ENCODE data around the gene KLK7. TPM values are rescaled to one million over a fixed set of nuclear protein-coding genes. Genes with fewer than 3 reads are reported as not detected.

KLK7 gene
- total RNA-seq, 2 experiments from 2014 or later = not detected

GRCh38 chr19:51027873-51028272 is 44.2 kb upstream of the KLK7 start:
- ChIA-PET CTCF (interaction anchor here (1.3 kb wide), 1 partner anchor 11 kb away, joined by 3 read pairs; no protein-coding TSS in a partner anchor), POLR2A (no interaction called here)
- H3K4me1 Mint-ChIP-seq (ENCODE audit: low read depth) = no peaks in the 10 kb centered on the region
- H3K27me3 Mint-ChIP-seq = peaks cover 32% of the 10 kb centered on the region
- no peak overlapping the region for H3K4me3 Mint-ChIP-seq
- no peaks in the 10 kb centered on the region for H3K36me3 Mint-ChIP-seq (ENCODE audit: low read depth)
- H3K27ac Mint-ChIP-seq = no peak overlapping the region
- no peaks in the 10 kb centered on the region for H3K9me3 Mint-ChIP-seq
- ATAC-seq = no peak
- TF ChIP-seq, protein P1, sequence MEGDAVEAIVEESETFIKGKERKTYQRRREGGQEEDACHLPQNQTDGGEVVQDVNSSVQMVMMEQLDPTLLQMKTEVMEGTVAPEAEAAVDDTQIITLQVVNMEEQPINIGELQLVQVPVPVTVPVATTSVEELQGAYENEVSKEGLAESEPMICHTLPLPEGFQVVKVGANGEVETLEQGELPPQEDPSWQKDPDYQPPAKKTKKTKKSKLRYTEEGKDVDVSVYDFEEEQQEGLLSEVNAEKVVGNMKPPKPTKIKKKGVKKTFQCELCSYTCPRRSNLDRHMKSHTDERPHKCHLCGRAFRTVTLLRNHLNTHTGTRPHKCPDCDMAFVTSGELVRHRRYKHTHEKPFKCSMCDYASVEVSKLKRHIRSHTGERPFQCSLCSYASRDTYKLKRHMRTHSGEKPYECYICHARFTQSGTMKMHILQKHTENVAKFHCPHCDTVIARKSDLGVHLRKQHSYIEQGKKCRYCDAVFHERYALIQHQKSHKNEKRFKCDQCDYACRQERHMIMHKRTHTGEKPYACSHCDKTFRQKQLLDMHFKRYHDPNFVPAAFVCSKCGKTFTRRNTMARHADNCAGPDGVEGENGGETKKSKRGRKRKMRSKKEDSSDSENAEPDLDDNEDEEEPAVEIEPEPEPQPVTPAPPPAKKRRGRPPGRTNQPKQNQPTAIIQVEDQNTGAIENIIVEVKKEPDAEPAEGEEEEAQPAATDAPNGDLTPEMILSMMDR (IDR thresholded peaks at IDR 0.05) = no peak
- intact Hi-C loops (cut with micrococcal nuclease) = no loop called here
- DNase-seq = no peak

GRCh38 chr19:51027126-51027806 is 43.5 kb upstream of the KLK7 start:
- Mint-ChIP-seq H3K36me3 (ENCODE audit: low read depth) (no peaks in the 10 kb centered on the region), H3K4me1 (ENCODE audit: low read depth) (no peaks in the 10 kb centered on the region), H3K9me3 (no peaks in the 10 kb centered on the region), H3K27ac (no peak overlapping the region), H3K4me3 (no peak overlapping the region), H3K27me3 (peaks cover 37% of the 10 kb centered on the region)
- ATAC-seq (no peak), DNase-seq (no peak)
- intact Hi-C loops (cut with micrococcal nuclease) = no loop called here
- ChIA-PET CTCF (interaction anchor here (1.3 kb wide), 1 partner anchor 11 kb away, joined by 3 read pairs; no protein-coding TSS in a partner anchor), POLR2A (no interaction called here)
- TF ChIP-seq, protein P1 (IDR thresholded peaks at IDR 0.05) = no peak

DNA sequence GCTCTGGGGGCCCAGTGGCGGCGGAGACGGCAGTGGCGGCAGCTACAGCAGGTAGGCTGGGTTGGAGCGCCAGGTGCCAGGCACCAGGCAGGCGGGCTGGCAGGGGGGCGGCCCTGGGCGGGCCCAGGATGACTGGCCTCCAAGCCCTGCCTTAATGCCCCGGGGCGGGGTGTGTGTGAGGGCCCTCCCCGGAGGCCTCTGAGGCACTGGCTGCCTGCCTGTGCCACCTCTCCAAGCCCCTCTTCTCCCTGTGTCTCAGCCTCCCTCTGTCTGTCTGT is 42.8 kb upstream of the KLK7 start, which contains the start of gene KLK11:
Gene KLK11, minus strand, starts transcription at position 63 of the 278 bp plus-strand sequence. CDS start 985 bp downstream, outside the sequence.
- TF ChIP-seq, protein P1 (IDR thresholded peaks at IDR 0.05) = no peak
- CTCF ChIA-PET = no interaction called here
- Mint-ChIP-seq H3K4me3 (no peak within 1 kb of the TSS), H3K36me3 (ENCODE audit: low read depth) (no peaks in the 10 kb centered on the region), H3K9me3 (no peaks in the 10 kb centered on the region), H3K27ac (no peak within 1 kb of the TSS), H3K4me1 (ENCODE audit: low read depth) (no peaks in the 10 kb centered on the region), H3K27me3 (peaks cover 38% of the 10 kb centered on the region)
- ATAC-seq (no peak), DNase-seq (no peak)
- intact Hi-C loops (cut with micrococcal nuclease) = no loop called here
- POLR2A ChIA-PET = no interaction called here

GRCh38 chr19:51025809-51026553 is 42.3 kb upstream of the KLK7 start:
- Mint-ChIP-seq H3K27ac (no peak overlapping the region), H3K4me1 (ENCODE audit: low read depth) (no peaks in the 10 kb centered on the region), H3K4me3 (no peak overlapping the region), H3K36me3 (ENCODE audit: low read depth) (no peaks in the 10 kb centered on the region), H3K9me3 (no peaks in the 10 kb centered on the region), H3K27me3 (peaks cover 33% of the 10 kb centered on the region)
- intact Hi-C loops (cut with micrococcal nuclease) = no loop called here
- ChIA-PET CTCF (no interaction called here), POLR2A (no interaction called here)
- no peak for ATAC-seq
- TF ChIP-seq, protein P1 (IDR thresholded peaks at IDR 0.05) = no peak
- DNase-seq = no peak

DNA sequence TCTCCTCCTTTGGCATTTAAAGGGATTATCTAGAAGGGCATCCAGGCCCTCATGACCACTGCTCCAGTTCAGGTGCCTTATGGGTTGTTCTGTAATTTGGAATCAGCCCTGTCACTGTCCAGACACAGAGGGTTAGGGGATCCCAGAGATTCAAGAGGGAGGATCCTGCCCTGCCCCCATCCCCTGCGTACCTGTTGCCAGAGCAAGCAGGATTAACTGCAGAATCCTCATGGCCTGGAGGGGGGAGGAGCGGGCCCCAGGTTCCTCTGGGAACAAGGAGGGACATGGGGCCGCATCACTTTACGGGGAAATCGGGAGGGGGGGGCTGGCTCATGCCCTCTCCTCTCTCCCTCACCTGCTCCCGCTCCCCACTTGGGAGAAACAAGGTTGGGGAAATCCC is 41.7 kb upstream of the KLK7 start:
- TF ChIP-seq, protein P1 (IDR thresholded peaks at IDR 0.05) = no peak
- no peaks in the 10 kb centered on the region for H3K36me3 Mint-ChIP-seq (ENCODE audit: low read depth)
- CTCF ChIA-PET = no interaction called here
- no peak for ATAC-seq
- DNase-seq = no peak
- intact Hi-C loops (cut with micrococcal nuclease) = no loop called here
- POLR2A ChIA-PET = no interaction called here
- no peaks in the 10 kb centered on the region for H3K4me1 Mint-ChIP-seq (ENCODE audit: low read depth)
- H3K9me3 Mint-ChIP-seq = no peaks in the 10 kb centered on the region
- no peak overlapping the region for H3K27ac Mint-ChIP-seq
- peaks cover 33% of the 10 kb centered on the region for H3K27me3 Mint-ChIP-seq
- no peak overlapping the region for H3K4me3 Mint-ChIP-seq
